Lower leg skin (tissue), 3 donors: Measurements from ENCODE around the gene TAF11.

ENCODE experiments used
- POLR2A ChIP-seq, 2 donors: fragments of 450-650 bp; IDR thresholded peaks; one replicate each; pipeline ENCODE4 v1.6.1; 2016 to 2017; ENCODE audit warnings: antibody characterized with exemption in 2 of 2, mild to moderate bottlenecking in 1 of 2, moderate library complexity in 1 of 2
- TF ChIP-seq, protein P1 (sequence below), 3 donors: fragments of 450-650 bp; IDR thresholded peaks; one replicate each; pipeline ENCODE4 v1.5.1; 2016; ENCODE audit warnings: antibody characterized with exemption in 3 of 3, mild to moderate bottlenecking in 3 of 3, moderate library complexity in 2 of 3

DNA sequence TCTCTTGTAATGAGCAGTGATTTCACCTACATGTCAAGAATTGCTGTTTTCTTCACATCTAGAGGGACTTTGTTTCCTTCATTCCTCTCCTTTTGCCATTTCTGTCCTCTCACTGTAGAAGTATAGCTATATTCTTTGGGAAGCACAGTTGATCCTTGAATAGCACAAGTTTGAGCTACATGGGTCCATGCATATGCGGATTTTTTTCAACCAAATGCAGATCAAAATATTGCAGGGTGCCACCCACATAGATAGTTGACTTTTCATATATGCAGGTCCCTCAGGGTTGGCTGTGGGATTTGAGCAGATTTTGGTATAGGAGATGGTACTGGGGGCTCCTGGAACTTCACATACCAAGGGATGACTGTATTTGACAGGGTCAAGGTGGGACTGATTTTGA lies 54.9 kb downstream of the TAF11 start:
- no peak for TF ChIP-seq POLR2A (IDR thresholded peaks at IDR 0.05)
- TF ChIP-seq, protein P1, sequence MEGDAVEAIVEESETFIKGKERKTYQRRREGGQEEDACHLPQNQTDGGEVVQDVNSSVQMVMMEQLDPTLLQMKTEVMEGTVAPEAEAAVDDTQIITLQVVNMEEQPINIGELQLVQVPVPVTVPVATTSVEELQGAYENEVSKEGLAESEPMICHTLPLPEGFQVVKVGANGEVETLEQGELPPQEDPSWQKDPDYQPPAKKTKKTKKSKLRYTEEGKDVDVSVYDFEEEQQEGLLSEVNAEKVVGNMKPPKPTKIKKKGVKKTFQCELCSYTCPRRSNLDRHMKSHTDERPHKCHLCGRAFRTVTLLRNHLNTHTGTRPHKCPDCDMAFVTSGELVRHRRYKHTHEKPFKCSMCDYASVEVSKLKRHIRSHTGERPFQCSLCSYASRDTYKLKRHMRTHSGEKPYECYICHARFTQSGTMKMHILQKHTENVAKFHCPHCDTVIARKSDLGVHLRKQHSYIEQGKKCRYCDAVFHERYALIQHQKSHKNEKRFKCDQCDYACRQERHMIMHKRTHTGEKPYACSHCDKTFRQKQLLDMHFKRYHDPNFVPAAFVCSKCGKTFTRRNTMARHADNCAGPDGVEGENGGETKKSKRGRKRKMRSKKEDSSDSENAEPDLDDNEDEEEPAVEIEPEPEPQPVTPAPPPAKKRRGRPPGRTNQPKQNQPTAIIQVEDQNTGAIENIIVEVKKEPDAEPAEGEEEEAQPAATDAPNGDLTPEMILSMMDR (IDR thresholded peaks at IDR 0.05), result no peak
